Measurements from ENCODE around the gene ATP5ME.

Gene ATP5ME

GRCh38 chr4:674172-675035 lies at the start of gene ATP5ME, which contains the start of gene MYL5:
Gene ATP5ME (minus strand): TSS chr4:674276. CDS start chr4:674247, 29 bp downstream.
Gene MYL5 (plus strand): TSS chr4:674542. CDS start chr4:678027, 3,485 bp downstream.
- Histone ChIP-seq H3K27me3 (replicated peaks) (no peaks in the 10 kb centered on the region), H3K4me3 (ENCODE audit: low read depth, low read length) (peak within 1 kb of the TSS; percentile 81), H3K36me3 (replicated peaks) (peaks cover 14% of the 10 kb centered on the region), H3K27ac (peak within 1 kb of the TSS; percentile 83)
- peak; percentile 91 for DNase-seq
- in situ Hi-C loops (cut with HindIII; ENCODE audit: low pct_ligation_motif_present, low sequenced_read_pairs) = no loop called here
- peak; percentile 69 for TF ChIP-seq CTCF (IDR thresholded peaks at IDR 0.05; ENCODE audit: low read depth, low read length, missing control alignments)

DNA sequence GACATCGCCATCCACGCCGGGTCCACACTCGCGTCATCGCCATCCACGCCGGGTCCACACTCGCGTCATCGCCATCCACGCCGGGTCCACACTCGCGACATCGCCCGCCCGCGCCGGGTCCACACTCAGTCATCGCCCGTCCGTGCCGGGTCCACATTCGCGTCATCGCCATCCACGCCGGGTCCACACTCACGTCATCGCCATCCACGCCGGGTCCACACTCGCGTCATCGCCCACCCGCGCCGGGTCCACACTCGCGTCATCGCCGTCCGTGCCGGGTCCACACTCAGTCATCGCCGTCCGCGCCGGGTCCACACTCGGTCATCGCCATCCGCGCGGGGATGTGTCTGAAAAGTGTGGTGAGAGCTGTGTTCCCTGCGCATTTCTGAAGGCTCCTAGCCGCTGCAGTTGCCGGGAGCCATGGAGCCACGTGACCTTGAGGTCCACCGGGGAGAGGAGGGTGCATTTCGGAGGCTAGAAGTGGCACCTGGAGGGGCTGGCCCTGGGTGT lies 48.8 kb upstream of the ATP5ME start:
- H3K27ac ChIP-seq = no peak overlapping the region
- DNase-seq = no peak
- peaks cover 7% of the 10 kb centered on the region for H3K36me3 ChIP-seq (replicated peaks)
- H3K27me3 ChIP-seq (replicated peaks) = no peaks in the 10 kb centered on the region
- TF ChIP-seq CTCF (IDR thresholded peaks at IDR 0.05; ENCODE audit: low read depth, low read length, missing control alignments) = no peak
- in situ Hi-C loops (cut with HindIII; ENCODE audit: low pct_ligation_motif_present, low sequenced_read_pairs) = no loop called here
- no peak overlapping the region for H3K4me3 ChIP-seq (ENCODE audit: low read depth, low read length)

DNA sequence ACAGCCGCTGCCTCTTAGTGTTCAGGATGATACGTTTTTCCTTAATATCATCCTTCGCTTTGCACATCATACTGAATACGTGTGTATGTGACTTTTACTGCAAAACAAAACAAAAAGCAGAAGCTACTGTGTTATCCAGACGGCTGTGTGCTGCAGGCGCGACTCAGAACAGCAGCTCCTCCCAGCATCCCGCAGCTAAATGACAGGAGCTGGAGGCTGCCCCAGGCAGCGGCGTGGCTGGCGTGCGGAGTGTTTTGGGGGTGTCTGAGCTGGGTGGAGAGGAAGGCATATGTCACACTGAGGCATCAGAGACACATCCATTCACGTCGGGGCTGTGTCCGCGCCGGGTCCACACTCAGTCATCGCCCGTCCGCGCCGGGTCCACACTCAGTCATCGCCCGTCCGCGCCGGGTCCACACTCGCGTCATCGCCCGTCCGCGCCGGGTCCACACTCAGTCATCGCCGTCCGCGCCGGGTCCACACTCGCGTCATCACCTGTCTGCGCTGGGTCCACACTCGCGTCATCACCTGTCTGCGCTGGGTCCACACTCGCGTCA lies 48.2 kb upstream of the ATP5ME start:
- Histone ChIP-seq H3K4me3 (ENCODE audit: low read depth, low read length) (no peak overlapping the region), H3K27me3 (replicated peaks) (no peaks in the 10 kb centered on the region), H3K36me3 (replicated peaks) (peaks cover 7% of the 10 kb centered on the region), H3K27ac (no peak overlapping the region)
- no peak for TF ChIP-seq CTCF (IDR thresholded peaks at IDR 0.05; ENCODE audit: low read depth, low read length, missing control alignments)
- in situ Hi-C loops (cut with HindIII; ENCODE audit: low pct_ligation_motif_present, low sequenced_read_pairs) = no loop called here
- DNase-seq = no peak

DNA sequence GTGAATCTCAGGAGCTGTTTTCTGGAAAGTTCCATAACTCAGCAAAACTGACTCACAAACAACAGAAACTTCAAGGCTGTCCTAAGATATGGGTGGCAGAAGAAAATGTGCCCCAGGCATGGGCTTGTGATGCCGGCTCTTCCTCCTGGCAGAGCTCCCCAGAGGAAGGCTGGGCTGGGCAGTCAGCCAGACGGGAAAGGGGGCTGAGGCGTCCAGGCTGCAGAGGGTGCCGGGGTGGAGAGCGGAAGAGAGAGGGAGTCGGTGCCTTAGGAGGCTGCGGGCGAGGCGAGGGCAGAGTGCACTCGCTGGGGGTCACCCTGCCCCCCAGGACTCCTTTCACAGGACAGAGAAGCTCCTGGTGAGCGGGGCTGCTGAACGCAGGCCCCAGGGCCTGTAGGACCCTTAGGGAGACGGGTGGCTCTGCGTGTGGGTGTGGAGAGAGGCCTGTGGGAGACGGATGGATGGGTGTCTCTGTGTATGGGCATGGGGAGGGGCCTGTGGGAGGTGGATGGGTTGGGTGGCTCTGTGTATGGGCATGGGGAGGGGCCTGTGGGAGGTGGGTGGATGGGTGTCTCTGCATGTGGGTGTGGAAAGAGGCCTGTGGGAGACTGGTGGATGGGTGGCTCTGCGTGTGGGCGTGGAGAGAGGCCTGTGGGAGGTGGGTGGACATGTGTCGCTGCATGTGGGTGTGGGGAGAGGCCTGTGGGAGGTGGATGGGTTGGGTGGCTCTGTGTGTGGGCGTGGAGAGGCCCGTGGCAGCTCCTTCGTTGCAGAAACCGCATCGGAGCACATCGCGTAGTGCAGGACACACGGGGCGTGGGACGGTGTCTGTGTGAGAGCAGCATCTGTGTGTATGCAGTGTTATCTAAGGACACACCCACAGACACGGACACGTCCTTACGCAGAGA lies 47.4 kb upstream of the ATP5ME start:
- no peak overlapping the region for H3K4me3 ChIP-seq (ENCODE audit: low read depth, low read length)
- no peak for TF ChIP-seq CTCF (IDR thresholded peaks at IDR 0.05; ENCODE audit: low read depth, low read length, missing control alignments)
- in situ Hi-C loops (cut with HindIII; ENCODE audit: low pct_ligation_motif_present, low sequenced_read_pairs) = no loop called here
- no peaks in the 10 kb centered on the region for H3K27me3 ChIP-seq (replicated peaks)
- H3K36me3 ChIP-seq (replicated peaks) = peaks cover 7% of the 10 kb centered on the region
- no peak for DNase-seq
- no peak overlapping the region for H3K27ac ChIP-seq

DNA sequence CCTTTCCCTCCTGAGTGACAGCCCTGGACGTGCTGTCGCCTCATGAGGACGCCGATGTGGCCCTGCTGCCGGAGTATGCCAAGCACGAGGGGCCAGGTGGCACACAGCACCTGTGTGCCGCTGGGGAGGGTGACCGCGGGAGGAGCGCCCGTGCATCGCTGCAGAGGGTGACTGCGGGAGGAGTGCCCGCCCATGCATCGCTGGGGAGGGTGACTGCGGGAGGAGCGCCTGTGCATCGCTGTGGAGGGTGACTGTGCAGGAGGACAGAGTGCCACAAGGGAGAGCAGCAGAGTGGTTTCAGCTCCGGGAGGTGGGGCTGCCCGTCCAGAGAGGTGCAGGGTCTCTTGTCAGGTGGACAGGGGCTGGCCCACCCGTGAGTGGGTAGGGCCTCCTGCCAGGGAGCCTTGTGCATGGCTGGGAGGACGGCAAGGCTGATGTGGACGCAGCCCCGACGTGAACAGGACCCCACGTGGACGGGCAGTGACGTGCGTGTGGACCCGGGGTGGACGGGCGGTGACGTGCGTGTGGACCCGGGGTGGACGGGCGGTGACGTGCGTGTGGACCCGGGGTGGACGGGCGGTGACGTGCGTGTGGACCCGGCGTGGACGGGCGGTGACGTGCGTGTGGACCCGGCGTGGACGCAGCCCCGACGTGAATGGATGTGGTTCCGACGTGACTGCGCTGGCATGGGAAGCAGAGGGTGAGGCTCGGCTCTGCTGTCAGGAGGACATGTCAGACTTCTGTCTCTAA lies 46.2 kb upstream of the ATP5ME start:
- H3K27ac ChIP-seq = no peak overlapping the region
- in situ Hi-C loops (cut with HindIII; ENCODE audit: low pct_ligation_motif_present, low sequenced_read_pairs) = no loop called here
- no peak for DNase-seq
- no peaks in the 10 kb centered on the region for H3K27me3 ChIP-seq (replicated peaks)
- peaks cover 7% of the 10 kb centered on the region for H3K36me3 ChIP-seq (replicated peaks)
- no peak overlapping the region for H3K4me3 ChIP-seq (ENCODE audit: low read depth, low read length)
- TF ChIP-seq CTCF (IDR thresholded peaks at IDR 0.05; ENCODE audit: low read depth, low read length, missing control alignments) = no peak
